ENCODE results near the gene ACTG1. TPM values are rescaled to one million over a fixed set of nuclear protein-coding genes. Genes with fewer than 3 reads are reported as not detected.

Gene ACTG1
- total and polyA plus RNA-seq, 4 donors = 347 to 1,699 (median 1,282) TPM

- no peak for DNase-seq (ENCODE audit: low spot score)
- Histone ChIP-seq H3K27ac (ENCODE audit: low read depth in 1 of 2, low read length in 2 of 2) (no peak overlapping the region), H3K9me3 (ENCODE audit: control insufficient read depth in 4 of 4, low read length in 3 of 4) (no peaks in the 10 kb centered on the region), H3K4me3 (ENCODE audit: low read depth in 1 of 3, low read length in 3 of 3) (no peak overlapping the region), H3K36me3 (ENCODE audit: control insufficient read depth in 4 of 4, insufficient read depth in 3 of 4, low read depth in 1 of 4, low read length in 3 of 4) (no peaks in the 10 kb centered on the region), H3K9ac (ENCODE audit: low read depth in 1 of 2, low read length in 2 of 2) (no peak overlapping the region), H3K27me3 (ENCODE audit: control insufficient read depth in 4 of 4, insufficient read depth in 4 of 4, low read length in 3 of 4) (no peaks in the 10 kb centered on the region), H3K4me1 (ENCODE audit: control insufficient read depth in 4 of 4, insufficient read depth in 4 of 4, low read length in 3 of 4) (no peaks in the 10 kb centered on the region)
- no peak for TF ChIP-seq SP1 (IDR thresholded peaks at IDR 0.05)
- TF ChIP-seq EGR1 (IDR thresholded peaks at IDR 0.05; ENCODE audit: low read depth in 2 of 2) = no peak
- TF ChIP-seq, protein P1, sequence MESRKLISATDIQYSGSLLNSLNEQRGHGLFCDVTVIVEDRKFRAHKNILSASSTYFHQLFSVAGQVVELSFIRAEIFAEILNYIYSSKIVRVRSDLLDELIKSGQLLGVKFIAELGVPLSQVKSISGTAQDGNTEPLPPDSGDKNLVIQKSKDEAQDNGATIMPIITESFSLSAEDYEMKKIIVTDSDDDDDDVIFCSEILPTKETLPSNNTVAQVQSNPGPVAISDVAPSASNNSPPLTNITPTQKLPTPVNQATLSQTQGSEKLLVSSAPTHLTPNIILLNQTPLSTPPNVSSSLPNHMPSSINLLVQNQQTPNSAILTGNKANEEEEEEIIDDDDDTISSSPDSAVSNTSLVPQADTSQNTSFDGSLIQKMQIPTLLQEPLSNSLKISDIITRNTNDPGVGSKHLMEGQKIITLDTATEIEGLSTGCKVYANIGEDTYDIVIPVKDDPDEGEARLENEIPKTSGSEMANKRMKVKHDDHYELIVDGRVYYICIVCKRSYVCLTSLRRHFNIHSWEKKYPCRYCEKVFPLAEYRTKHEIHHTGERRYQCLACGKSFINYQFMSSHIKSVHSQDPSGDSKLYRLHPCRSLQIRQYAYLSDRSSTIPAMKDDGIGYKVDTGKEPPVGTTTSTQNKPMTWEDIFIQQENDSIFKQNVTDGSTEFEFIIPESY (IDR thresholded peaks at IDR 0.05) = no peak
- TF ChIP-seq CTCF (IDR thresholded peaks at IDR 0.05; ENCODE audit: low read depth, low read length, missing input control) = no peak
- no peak for TF ChIP-seq JUND (IDR thresholded peaks at IDR 0.05)
- TF ChIP-seq TAF1 (conservative IDR thresholded peaks at IDR 0.05) = no peak
Observed at GRCh38 chr17:81503619-81504018, 9.0 kb downstream of the ACTG1 start.

- no peak overlapping the region for H3K4me3 ChIP-seq (ENCODE audit: low read depth in 1 of 3, low read length in 3 of 3)
- TF ChIP-seq, protein P2, sequence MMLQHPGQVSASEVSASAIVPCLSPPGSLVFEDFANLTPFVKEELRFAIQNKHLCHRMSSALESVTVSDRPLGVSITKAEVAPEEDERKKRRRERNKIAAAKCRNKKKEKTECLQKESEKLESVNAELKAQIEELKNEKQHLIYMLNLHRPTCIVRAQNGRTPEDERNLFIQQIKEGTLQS (IDR thresholded peaks at IDR 0.05) = no peak
- TF ChIP-seq CTCF (IDR thresholded peaks at IDR 0.05; ENCODE audit: low read depth, low read length, missing input control) (no peak), FOXA2 (IDR thresholded peaks at IDR 0.05) (no peak), SP1 (IDR thresholded peaks at IDR 0.05) (no peak), HNF4G (IDR thresholded peaks at IDR 0.05) (no peak), JUND (IDR thresholded peaks at IDR 0.05) (no peak), TAF1 (conservative IDR thresholded peaks at IDR 0.05) (no peak), FOXA1 (IDR thresholded peaks at IDR 0.05) (no peak)
- TF ChIP-seq, protein P3, sequence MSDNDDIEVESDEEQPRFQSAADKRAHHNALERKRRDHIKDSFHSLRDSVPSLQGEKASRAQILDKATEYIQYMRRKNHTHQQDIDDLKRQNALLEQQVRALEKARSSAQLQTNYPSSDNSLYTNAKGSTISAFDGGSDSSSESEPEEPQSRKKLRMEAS (IDR thresholded peaks at IDR 0.05) = no peak
- TF ChIP-seq, protein P1 (IDR thresholded peaks at IDR 0.05) = no peak
Observed at GRCh38 chr17:81502471-81503017, 10.1 kb downstream of the ACTG1 start.

More at GRCh38 chr17:81502471-81503017, 10.1 kb downstream of the ACTG1 start:
- Histone ChIP-seq H3K4me1 (ENCODE audit: control insufficient read depth in 4 of 4, insufficient read depth in 4 of 4, low read length in 3 of 4) (no peaks in the 10 kb centered on the region), H3K9me3 (ENCODE audit: control insufficient read depth in 4 of 4, low read length in 3 of 4) (no peaks in the 10 kb centered on the region), H3K27ac (ENCODE audit: low read depth in 1 of 2, low read length in 2 of 2) (no peak overlapping the region), H3K36me3 (ENCODE audit: control insufficient read depth in 4 of 4, insufficient read depth in 3 of 4, low read depth in 1 of 4, low read length in 3 of 4) (no peaks in the 10 kb centered on the region), H3K27me3 (ENCODE audit: control insufficient read depth in 4 of 4, insufficient read depth in 4 of 4, low read length in 3 of 4) (no peaks in the 10 kb centered on the region), H3K9ac (ENCODE audit: low read depth in 1 of 2, low read length in 2 of 2) (no peak overlapping the region)
- no peak for DNase-seq (ENCODE audit: low spot score)
- WGBS = 72% methylated on average over 12 of the region's 12 CpGs
